ENCODE data around the gene MYO9A.

The MYO9A gene

GRCh38 chr15:72135719-72136118, 17.8 kb upstream of the MYO9A start:
- no peaks in the 10 kb centered on the region for H3K9me3 ChIP-seq (ENCODE audit: control insufficient read depth, insufficient read depth, low read depth, low read length)
- no peaks in the 10 kb centered on the region for H3K36me3 ChIP-seq (ENCODE audit: control insufficient read depth in 2 of 2, insufficient read depth in 1 of 2, low read length in 2 of 2)
- TF ChIP-seq ZNF335 (tag by site-specific recombination; conservative IDR thresholded peaks at IDR 0.05) (peak; percentile 43), MZF1 (tag by site-specific recombination; IDR thresholded peaks at IDR 0.05; ENCODE audit: borderline replicate concordance) (no peak), ZNF639 (tag by site-specific recombination; IDR thresholded peaks at IDR 0.05) (no peak), ZSCAN30 (tag by site-specific recombination; IDR thresholded peaks at IDR 0.05) (peak; percentile 11; the same call in 1 of the 2 replicates), BCL11A (tag by site-specific recombination; IDR thresholded peaks at IDR 0.05; ENCODE audit: low read depth) (no peak), ZNF704 (tag by site-specific recombination; IDR thresholded peaks at IDR 0.05) (no peak), OVOL3 (tag by site-specific recombination; IDR thresholded peaks at IDR 0.05) (no peak)
- peak overlapping the region; percentile 43 for H3K27ac ChIP-seq (ENCODE audit: extremely low read depth, low read depth, low read length)
- peaks cover 34% of the 10 kb centered on the region for H3K4me1 ChIP-seq (ENCODE audit: control insufficient read depth, insufficient read depth, low read length)
- ChIA-PET POLR2A (interaction anchor here (1.5 kb wide), 1 partner anchor 18 kb away, joined by 10 read pairs; the partner anchor contains the start of genes MYO9A and SENP8), CTCF (interaction anchor here (0.5 to 0.8 kb wide), 2 partner anchors 10 to 430 kb away, joined by 3 to 5 read pairs; no protein-coding TSS in a partner anchor)
- H3K4me3 ChIP-seq (ENCODE audit: low read depth, low read length) = no peak overlapping the region

GRCh38 chr15:72133211-72133610, 15.3 kb upstream of the MYO9A start:
- Histone ChIP-seq H3K27ac (ENCODE audit: extremely low read depth, low read depth, low read length) (no peak overlapping the region), H3K4me3 (ENCODE audit: low read depth, low read length) (no peak overlapping the region), H3K9me3 (ENCODE audit: control insufficient read depth, insufficient read depth, low read depth, low read length) (no peaks in the 10 kb centered on the region), H3K36me3 (ENCODE audit: control insufficient read depth in 2 of 2, insufficient read depth in 1 of 2, low read length in 2 of 2) (no peaks in the 10 kb centered on the region), H3K4me1 (ENCODE audit: control insufficient read depth, insufficient read depth, low read length) (peaks cover 32% of the 10 kb centered on the region)
- ChIA-PET POLR2A (no interaction called here), CTCF (interaction anchor here (0.6 to 1.5 kb wide), 3 partner anchors 20 to 154 kb away, joined by 3 to 4 read pairs (median 3); no protein-coding TSS in a partner anchor)
- TF ChIP-seq ZNF660 (tag by site-specific recombination; IDR thresholded peaks at IDR 0.05) = no peak
- peak; percentile 25; the same call in 1 of the 2 replicates for TF ChIP-seq PRDM1 (tag by site-specific recombination; IDR thresholded peaks at IDR 0.05)

GRCh38 chr15:72131922-72132321, 14.0 kb upstream of the MYO9A start:
- Histone ChIP-seq H3K4me1 (ENCODE audit: control insufficient read depth, insufficient read depth, low read length) (peaks cover 26% of the 10 kb centered on the region), H3K9me3 (ENCODE audit: control insufficient read depth, insufficient read depth, low read depth, low read length) (no peaks in the 10 kb centered on the region), H3K36me3 (ENCODE audit: control insufficient read depth in 2 of 2, insufficient read depth in 1 of 2, low read length in 2 of 2) (no peaks in the 10 kb centered on the region), H3K27ac (ENCODE audit: extremely low read depth, low read depth, low read length) (no peak overlapping the region), H3K4me3 (ENCODE audit: low read depth, low read length) (no peak overlapping the region)
- ChIA-PET POLR2A (interaction anchor here (1.3 kb wide), 1 partner anchor 14 kb away, joined by 5 read pairs; the partner anchor contains the start of genes MYO9A and SENP8), CTCF (interaction anchor here (0.7 kb wide), 1 partner anchor 513 kb away, joined by 3 read pairs; no protein-coding TSS in a partner anchor)
- TF ChIP-seq HOXD13 (CRISPR knock-in tag; IDR thresholded peaks at IDR 0.05; ENCODE audit: borderline replicate concordance) (no peak), ZNF660 (tag by site-specific recombination; IDR thresholded peaks at IDR 0.05) (no peak), ZNF221 (tag by site-specific recombination; IDR thresholded peaks at IDR 0.05; ENCODE audit: borderline replicate concordance) (no peak), ZSCAN18 (tag by site-specific recombination; IDR thresholded peaks at IDR 0.05) (no peak), EGR2 (tag by site-specific recombination; IDR thresholded peaks at IDR 0.05; ENCODE audit: low read depth) (no peak), ZBTB8A (tag by site-specific recombination; IDR thresholded peaks at IDR 0.05) (no peak), ZNF596 (tag by site-specific recombination; IDR thresholded peaks at IDR 0.05) (no peak), ZNF148 (tag by site-specific recombination; IDR thresholded peaks at IDR 0.05; ENCODE audit: borderline replicate concordance) (no peak), ZNF140 (tag by site-specific recombination; IDR thresholded peaks at IDR 0.05) (no peak), ZNF146 (tag by site-specific recombination; IDR thresholded peaks at IDR 0.05) (no peak), ZBTB26 (tag by site-specific recombination; optimal IDR thresholded peaks at IDR 0.05) (no peak), ZSCAN4 (tag by site-specific recombination; IDR thresholded peaks at IDR 0.05) (no peak), ZNF302 (tag by site-specific recombination; IDR thresholded peaks at IDR 0.05; ENCODE audit: low read depth) (no peak), ZNF555 (tag by site-specific recombination; conservative IDR thresholded peaks at IDR 0.05) (no peak), ZNF837 (tag by site-specific recombination; IDR thresholded peaks at IDR 0.05) (no peak)
